GM18499 (cell line): ENCODE measurements around the gene CEP164.
"Not testable (repeated sequence)": the region's sequence is repeated elsewhere in the genome, so short reads cannot be mapped to it uniquely, and the experiment has no call there.

Source experiments
- ATAC-seq: cut with Tn5 transposase; IDR thresholded peaks from one replicate; pipeline ENCODE4 v1.9.1; 2021; ENCODE audit warnings: moderate number of reproducible peaks; ENCODE audit not compliant: insufficient read depth, unreplicated experiment

CEP164 gene

DNA sequence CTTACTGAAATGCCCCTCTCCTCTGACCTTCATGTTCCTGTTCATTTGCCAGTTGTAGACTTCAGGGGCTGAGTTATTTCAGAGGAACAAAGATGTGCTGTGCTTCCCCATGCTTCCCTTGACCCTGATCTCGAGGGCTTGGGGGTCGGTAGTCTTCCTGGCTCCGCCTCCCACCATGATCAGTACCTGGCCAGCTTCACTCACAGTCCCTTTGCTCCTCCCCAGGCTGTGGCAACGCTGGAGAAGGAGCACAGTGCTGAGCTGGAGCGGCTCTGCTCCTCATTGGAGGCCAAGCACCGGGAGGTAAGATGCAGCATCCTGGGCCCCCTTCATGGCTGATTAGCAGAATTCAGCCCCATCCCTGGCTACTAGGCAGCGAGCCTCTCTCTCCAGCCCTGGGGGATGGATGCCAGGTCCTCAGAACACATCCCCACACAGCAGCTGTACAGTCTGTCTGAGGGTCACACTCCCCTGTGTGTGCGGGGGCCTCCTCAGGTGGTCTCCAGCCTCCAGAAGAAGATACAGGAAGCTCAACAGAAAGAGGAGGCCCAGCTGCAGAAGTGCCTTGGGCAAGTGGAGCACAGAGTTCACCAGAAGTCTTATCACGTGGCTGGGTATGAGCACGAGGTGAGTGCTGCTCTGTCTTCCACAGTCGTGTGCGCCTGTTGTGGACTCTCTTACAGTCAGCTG is 64.5 kb downstream of the CEP164 start:
- ATAC-seq: no peak

DNA sequence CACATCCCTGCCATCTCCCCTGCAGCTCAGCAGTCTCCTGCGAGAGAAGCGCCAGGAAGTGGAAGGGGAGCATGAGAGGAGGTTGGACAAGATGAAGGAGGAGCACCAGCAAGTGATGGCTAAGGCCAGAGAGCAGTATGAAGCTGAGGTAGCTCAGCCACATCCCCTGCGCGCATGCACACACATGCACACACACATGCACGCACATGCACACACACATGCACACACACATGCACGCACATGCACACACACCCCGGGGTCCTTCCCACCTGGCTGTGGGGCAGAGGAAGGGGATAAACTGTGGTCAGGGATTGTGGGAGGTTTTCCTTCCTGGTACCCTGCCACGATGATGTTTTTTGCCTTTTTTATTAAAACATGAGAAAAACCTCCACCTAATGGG is 65.3 kb downstream of the CEP164 start:
- ATAC-seq: no peak

DNA sequence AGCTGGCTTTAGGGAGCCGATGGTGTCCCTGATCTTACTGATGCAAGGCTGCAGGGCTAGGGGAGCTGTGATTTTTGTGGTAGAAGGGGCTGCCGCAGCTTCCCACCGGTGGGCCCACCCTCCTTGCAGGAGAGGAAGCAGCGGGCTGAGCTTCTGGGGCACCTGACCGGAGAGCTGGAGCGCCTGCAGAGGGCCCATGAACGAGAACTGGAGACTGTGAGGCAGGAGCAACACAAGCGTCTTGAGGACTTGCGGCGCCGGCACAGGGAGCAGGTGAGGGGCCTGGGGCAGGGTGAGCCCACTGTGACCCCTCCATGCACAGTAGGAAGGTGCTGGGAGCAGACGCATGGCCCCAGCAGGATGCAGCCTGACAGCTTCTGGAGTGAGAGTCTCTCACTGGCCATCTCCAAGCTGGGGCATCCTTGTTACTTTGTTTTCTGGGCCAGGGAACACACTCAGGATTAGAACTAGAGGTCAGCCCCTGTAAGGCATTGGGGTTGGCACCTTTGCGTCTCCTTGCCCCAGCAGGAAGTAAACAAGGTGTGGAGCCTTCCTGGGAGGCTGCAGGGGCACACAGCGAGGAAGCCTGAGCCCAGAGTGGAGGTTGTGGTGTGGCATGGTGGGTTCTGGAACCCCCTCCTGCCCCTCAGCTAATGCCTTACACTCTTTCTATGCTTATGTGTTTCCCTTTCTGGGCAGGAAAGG is 66.7 kb downstream of the CEP164 start:
- ATAC-seq: no peak

DNA sequence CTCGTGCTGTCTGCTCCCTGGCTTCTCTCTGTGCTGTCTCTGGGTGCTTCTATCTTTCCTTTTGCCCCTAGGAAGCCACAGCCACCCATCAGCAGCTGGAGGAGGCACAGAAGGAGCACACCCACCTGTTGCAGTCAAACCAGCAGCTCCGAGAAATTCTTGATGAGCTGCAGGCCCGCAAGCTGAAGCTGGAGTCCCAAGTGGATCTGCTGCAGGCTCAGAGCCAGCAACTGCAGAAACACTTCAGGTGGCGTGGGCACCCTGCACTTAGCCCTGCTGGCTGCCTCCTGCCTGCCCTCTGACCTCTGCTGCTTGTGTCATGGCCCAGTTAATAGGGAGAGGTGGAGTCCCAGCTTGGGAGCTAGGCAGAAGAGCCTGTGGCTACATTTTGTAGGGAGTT is 67.8 kb downstream of the CEP164 start:
- no peak for ATAC-seq

DNA sequence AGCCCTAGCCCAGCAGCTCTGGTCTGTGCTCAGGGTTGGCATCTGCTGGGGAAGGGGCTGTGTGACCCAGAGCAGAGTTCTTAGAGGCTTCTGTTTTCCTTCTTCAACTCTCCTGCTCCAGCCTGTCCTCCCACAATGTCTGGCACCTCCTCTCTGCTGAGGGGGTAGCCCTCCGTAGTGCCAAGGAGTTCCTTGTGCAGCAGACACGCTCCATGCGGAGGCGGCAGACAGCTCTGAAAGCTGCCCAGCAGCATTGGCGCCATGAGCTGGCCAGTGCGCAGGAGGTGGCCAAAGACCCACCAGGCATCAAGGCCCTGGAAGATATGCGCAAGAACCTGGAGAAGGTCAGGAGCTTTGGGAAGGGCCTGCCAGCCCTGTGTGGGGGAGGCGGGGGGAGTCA is 69.3 kb downstream of the CEP164 start:
- no peak for ATAC-seq

DNA sequence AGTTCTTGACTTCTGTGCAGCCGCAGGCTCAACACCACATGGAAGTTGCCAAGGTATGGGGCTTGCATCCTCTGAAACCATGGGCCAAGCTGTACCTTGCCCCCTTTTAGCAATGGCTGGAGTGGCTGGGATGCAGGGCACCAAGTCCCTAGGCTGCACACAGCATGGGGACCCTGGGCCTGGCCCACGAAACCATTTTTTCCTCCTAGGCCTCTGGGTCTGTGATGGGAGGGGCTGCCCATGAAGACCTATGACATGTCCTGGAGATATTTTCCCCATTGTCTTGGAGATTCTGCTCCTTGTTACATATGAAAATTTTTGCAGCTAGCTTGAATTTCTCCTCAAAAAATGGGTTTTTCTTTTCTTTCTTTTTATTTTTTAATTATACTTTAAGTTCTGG is 71.0 kb downstream of the CEP164 start:
- ATAC-seq: not testable (repeated sequence)

DNA sequence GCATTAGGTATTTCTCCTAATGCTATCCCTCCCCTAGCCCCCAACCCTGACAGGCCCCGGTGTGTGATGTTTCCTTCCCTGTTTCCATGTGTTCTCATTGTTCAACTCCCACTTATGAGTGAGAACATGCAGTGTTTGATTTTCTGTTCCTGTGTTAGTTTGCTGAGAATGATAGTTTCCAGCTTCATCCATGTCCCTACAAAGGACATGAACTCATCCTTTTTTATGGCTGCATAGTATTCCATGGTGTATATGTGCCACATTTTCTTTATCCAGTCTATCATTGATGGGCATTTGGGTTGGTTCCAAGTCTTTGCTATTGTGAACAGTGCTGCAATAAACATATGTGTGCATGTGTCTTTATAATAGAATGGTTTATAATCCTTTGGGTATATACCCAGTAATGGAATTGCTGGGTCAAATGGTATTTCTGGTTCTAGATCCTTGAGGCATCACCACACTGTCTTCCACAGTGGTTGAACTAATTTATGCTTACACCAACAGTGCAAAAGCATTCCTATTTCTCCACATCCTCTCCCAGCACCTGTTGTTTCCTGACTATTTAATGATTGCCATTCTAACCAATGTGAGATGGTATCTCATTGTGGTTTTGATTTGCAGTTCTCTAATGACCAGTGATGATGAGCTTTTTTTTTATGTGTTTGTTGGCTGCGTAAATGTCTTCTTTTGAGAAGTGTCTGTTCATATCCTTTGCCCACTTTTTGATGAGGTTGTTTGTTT is 71.6 kb downstream of the CEP164 start:
- not testable (repeated sequence) for ATAC-seq

DNA sequence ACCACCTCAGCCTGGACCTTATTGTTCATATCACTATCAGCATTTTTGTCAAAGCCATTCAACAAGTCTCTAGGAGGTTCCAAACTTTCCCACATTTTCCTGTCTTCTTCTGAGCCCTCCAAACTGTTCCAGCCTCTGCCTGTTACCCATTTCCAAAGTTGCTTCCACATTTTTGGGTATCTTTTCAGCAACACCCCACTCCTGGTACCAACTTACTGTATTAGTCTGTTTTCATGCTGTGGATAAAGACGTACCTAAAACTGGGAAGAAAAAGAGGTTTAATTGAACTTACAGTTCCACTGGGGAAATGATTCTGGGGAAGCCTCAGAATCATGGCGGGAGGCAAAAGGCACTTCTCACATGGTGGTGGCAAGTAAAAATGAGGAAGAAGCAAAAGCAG is 78.2 kb downstream of the CEP164 start:
- not testable (repeated sequence) for ATAC-seq

DNA sequence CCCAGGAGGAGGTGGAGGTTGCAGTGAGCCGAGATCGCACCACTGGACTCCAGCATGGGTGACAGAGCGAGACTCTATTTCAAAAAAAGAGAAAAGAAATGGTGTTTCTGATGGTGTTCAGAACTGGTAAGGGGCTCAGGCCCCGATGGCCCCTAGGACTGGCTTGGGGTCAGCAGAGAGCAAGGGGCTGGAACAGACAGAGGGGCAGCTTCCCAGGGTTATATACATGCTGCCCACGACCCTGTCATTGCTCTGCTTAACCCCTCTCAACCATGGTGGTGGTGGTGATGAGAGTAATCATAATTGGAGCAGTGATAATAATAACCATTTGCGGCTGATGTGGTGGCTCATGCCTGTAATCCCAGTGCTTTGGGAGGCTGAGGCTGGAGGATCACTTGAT is 79.4 kb downstream of the CEP164 start:
- no peak for ATAC-seq

DNA sequence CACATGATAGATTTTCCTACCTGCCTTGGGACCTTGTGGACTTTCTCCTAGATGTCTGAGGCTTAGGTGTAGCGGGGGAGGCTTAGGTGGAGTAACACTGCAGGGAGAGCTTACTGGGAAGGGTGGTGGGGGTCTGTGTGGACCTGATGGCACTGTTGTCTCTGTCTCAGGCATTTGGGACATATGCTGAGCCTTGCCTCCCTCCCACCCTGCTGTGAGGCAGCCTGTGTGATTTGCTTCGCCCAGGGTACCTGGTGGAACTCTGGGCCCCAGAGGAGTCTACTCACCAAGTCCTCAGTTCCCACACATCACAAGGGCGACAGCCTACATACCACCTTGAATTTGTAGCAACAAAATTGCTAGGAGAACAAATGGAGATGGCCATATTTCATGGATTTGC is 80.7 kb downstream of the CEP164 start:
- ATAC-seq: no peak

DNA sequence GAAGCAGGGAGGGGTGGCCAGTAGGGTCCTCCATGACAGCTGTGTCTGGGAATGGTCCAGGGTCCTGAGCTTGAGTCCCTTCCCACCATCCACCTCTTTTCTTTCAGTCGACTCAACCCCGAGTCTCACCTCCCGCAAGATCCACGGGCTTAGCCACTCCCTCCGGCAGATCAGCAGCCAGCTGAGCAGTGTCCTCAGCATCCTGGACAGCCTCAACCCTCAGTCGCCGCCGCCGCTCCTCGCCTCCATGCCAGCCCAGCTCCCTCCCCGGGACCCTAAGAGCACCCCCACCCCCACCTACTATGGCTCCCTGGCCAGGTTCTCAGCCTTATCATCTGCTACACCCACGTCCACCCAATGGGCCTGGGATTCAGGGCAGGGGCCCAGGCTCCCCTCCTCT is 81.9 kb downstream of the CEP164 start:
- ATAC-seq: no peak

DNA sequence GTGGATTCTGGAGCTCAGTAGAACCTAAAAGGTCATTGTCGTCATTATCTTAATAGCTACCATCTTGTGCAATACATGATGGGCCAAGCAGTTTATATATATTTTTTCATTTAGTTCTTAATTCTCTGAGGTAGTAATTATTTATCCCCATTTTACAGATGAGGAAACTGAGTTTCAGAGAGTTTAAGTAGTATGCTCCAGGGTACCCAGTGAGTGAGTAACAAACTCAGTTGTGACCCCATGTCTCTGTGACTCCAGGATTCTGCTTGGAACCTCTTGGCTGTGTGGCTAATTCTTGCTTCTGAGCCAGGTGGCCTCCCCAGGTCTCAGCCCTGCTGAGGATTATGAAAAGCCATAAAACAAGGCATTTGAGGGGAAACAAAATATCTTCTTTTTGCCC is 82.6 kb downstream of the CEP164 start:
- ATAC-seq: no peak

DNA sequence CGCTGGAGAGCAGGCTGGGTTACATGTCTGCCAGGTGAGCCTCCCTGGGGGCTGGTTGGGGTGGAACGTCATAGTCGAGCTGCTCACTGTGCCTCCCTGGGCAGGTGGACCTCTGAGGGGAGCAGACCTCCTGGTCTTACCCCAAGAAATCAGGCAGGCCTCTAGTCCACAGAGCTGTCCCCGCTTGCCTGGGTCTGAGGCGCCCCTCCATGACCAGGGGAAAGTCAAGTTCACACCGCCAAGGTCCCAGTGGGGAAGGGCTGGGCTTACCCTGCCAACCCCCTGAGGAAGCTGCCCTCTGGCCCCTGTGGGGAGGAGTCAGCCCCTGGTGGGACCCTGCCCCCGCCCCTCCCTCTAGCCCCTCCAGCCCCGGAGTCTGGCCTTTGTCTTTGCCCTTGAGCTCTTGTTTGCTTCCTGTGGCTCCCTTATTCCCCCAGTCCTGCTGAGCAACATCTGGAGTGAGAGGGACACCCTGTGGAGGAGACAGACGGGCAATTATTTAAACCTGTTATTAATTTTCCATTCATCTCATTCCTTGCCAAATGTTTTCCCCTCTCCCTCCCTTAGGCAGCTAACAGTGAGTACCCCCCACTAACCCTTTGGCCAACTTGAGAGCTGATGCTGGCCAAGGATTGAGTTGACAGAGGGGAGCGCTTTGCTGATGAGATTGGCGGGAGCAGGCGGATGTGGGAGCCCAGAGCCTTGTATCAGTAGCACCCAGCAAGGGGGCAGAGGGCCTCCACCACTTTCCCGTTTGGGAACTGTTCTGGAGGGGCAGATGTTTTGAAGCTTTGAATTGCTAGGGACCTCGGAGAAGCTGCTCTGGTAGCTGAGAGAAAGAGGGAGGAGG is 83.4 kb downstream of the CEP164 start:
- ATAC-seq: no peak

DNA sequence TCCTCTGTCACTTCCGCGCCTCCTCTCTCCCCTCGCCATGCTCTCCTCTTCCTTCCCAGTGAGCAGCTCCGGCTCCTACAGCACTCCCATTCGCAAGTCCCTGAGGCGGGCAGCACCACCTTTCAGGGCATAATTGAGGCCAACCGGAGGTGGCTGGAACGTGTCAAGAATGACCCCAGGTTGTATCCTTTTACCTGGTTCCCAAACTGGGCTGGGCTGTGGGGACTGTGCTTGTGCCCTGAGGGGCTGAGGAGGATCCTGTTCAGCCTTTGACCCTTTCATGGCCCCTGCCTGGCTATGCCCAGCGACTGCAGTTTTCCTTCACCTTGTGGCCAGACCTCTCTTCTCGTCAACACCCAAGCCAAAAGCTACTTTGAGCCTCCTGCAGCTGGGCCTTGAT is 84.1 kb downstream of the CEP164 start:
- no peak for ATAC-seq

DNA sequence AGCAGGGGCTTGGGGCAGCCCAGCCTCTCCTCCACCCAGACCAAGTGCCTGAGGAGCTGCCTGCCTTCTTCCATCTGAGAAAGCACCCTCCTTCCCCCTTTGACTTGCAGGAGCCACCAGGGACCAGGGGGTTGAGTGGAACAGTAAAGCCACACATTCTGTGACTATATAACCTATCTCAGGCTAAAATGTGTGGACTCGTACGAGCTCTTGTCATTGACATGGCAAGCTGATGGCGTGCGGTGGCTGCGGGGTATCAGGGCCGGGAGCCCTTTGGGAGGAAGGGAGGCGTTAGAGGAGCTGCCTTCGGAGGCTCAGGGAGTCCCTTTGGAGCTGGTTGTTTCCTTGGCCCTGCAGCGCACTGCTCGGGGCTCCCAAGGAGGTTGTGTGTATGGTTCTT is 84.5 kb downstream of the CEP164 start:
- no peak for ATAC-seq

DNA sequence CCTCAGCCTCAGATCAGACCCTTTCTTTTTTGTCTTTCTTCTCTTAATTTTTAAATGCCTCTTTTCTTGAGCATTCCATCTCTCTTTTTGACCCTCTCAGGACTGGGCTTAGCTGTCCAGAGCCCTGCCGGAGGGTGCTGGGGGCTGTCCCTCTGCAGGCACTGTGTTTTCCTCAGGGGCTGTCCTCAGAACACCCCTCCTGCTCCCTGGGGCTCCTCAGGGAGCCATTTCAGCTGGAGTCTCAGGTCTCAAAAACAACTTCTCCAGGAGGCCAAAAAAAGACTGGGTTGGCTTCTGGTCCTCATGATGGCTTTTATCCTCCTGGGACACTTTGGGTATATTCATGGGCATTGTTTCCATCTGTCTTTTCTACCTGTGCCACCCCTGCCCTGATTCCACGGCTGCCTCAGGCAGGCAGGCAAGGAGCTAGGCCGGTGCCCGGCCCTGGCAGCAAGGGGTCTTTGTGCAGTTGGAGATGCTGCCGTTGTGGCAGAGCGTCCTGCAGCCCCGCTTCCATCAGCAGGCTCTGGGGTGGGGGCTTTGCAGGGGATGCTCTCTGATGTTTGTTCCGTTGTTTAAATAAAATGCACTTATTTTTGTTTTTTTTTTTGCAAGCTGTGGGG is 85.1 kb downstream of the CEP164 start:
- no peak for ATAC-seq

DNA sequence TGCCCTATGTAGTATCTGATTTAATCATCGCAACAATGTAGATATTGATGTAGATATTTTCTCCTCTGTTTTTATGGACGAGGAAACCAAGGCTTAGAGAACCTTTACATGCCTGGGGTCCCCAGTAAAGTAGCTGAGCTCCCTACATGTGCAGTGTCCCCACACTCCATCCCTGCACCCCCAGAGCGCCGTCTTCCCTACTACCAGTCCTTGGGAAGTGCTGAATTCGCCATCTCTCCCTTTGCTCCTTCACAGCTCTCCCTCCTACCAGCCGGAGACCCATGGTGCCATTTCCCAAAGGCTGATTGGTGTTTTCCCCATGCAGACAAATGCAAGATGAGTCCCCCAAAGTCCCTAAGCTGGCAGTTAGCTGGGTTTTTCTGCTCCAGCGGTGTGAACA is 86.0 kb downstream of the CEP164 start:
- no peak for ATAC-seq

DNA sequence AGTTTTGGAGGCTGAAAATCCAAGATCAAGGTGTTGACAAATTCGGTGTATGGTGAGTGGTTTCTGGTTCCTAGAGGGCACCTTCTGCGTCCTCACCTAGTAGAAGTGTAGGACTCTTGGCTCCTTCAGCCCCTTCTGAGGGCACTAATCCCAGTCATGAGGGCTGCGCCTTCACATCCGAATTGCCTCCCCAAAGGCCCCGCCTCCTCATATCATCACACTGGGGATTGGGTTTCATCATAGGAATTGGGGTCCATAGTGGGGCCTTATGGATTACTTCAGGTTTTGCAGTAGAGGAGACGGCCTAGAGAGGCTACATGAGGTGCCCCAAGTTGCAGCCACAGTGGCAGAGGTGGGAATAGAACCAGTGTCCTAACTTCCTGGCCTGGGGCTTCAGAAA is 87.1 kb downstream of the CEP164 start:
- ATAC-seq: no peak

DNA sequence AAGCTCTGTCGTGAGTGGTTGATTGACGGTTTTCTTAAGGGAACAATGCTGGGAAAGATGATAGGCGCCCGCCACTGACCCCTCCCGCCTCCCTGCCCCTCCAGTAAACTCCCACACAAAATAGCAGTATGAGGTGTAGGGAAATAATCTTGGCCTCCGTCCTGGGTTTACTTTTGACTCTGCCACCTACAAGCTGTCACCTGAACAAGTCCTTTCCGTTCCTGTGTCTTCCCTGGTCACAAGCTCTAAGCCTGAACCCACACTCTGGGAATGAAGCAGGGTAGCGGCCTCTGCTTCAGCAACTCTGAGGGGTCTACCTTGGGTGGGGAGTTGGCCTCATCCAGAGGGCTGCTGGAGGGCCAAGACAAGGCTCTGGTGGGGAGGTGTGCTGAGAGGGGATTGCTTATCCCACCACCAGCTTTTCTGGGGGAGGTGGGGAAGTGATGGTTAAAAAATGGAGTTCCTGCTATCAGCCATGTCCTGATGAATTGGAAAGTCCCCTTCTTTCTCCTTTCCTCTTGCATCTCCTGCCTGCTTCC is 87.8 kb downstream of the CEP164 start:
- no peak for ATAC-seq

DNA sequence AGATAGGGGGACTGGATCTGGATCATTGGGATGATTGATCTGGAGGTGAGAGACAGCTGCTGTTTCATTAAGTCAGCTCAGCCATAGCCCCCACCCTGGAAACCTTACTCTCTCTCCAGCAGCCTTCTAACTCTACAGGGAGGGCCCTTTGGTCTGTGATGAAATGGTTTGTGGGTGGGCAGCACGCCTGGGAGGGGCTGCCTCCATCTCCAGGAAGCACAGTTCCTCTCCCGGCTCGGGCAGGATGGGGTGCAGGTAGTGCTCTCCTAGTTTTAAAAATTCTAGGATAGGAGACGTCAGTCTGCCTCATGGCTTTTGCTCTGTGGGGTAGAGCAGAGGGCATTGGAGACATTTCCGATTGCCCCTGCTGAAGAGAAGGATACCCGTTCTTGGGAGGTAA is 89.7 kb downstream of the CEP164 start:
- no peak for ATAC-seq
